GM23248 (cell line): Measurements from ENCODE around the gene SUPT3H.
"Not testable (repeated sequence)": the region's sequence is repeated elsewhere in the genome, so short reads cannot be mapped to it uniquely, and the experiment has no call there.

Experiments used
- EZH2 ChIP-seq: fragments of 200-600 bp; sonication (generic); IDR thresholded peaks from 2 replicates; pipeline ENCODE4 v1.6.1; 2018; ENCODE audit warnings: antibody characterized with exemption, mild to moderate bottlenecking; ENCODE audit not compliant: insufficient read depth, poor library complexity, severe bottlenecking
- EZH2phosphoT487 ChIP-seq: fragments of 200-600 bp; sonication (generic); IDR thresholded peaks from 2 replicates; pipeline ENCODE4 v1.6.1; 2018; ENCODE audit warnings: antibody characterized with exemption, moderate library complexity, mild to moderate bottlenecking, low read depth; ENCODE audit not compliant: insufficient read depth

DNA sequence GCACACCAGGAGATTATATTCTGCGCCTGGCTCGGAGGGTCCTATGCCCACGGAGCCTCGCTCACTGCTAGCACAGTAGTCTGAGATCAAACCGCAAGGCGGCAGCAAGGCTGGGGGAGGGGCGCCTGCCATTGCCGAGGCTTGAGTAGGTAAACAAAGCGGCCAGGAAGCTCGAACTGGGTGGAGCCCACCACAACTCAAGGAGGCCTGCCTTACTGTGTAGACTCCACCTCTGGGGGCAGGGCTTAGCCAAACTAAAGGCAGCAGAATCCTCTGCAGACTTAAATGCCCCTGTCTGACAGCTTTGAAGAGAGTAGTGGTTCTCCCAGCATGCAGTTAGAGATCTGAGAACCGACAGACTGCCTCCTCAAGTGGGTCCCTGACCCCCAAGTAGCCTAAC lies 477.4 kb downstream of the SUPT3H start:
- not testable (repeated sequence) for TF ChIP-seq EZH2phosphoT487, EZH2
